Measurements from ENCODE around the gene RABGAP1L.

GRCh38 chr1:174892016-174892415 is 732.7 kb downstream of the RABGAP1L start:
- TF ChIP-seq CTCF (conservative IDR thresholded peaks at IDR 0.05), result no peak
- TF ChIP-seq ZFX (IDR thresholded peaks at IDR 0.05), result no peak

Measured in C4-2B (cell line).